Kidney (tissue), 14 donors: ENCODE results near the gene CD58. TPM values are rescaled to one million over a fixed set of nuclear protein-coding genes. Genes with fewer than 3 reads are reported as not detected.

Experiments used
- DNase-seq, 5 donors: peaks; one replicate each; pipeline ENCODE4 v3.0.0-alpha.2; 2013 to 2020
- FAIRE-seq: peaks from 2 replicates; lab custom pipeline; 2012; peaks lifted over from hg19 to GRCh38; lab: Jason Lieb, UNC
- H3K27ac ChIP-seq, 2 donors: one replicate each; pipeline ENCODE4 v1.7.0; 2013; ENCODE audit warnings: low read depth in 2 of 2, low read length in 2 of 2, inconsistent platforms in 1 of 2
- H3K27me3 ChIP-seq: one replicate; pipeline ENCODE4 v1.7.1; 2013; ENCODE audit warnings: low read length, inconsistent platforms; ENCODE audit not compliant: control insufficient read depth, insufficient read depth
- H3K36me3 ChIP-seq, 3 donors: one replicate each; pipeline versions ENCODE4 v1.7.0 to v1.7.1; 2013; ENCODE audit warnings: low read length in 3 of 3, control low read depth in 1 of 3, inconsistent platforms in 1 of 3; ENCODE audit not compliant: insufficient read depth in 3 of 3, control insufficient read depth in 2 of 3
- H3K4me1 ChIP-seq, 3 donors: one replicate each; pipeline versions ENCODE4 v1.7.0 to v1.7.1; 2013; ENCODE audit warnings: low read length in 3 of 3, inconsistent platforms in 1 of 3, low read depth in 1 of 3; ENCODE audit not compliant: control insufficient read depth in 2 of 3, insufficient read depth in 2 of 3
- H3K4me3 ChIP-seq, 3 donors: one replicate each; pipeline versions ENCODE4 v1.7.0 to v1.8.1; 2013; ENCODE audit warnings: low read length in 3 of 3, control low read depth in 1 of 3, inconsistent platforms in 1 of 3
- H3K9ac ChIP-seq, 3 donors: one replicate each; pipeline versions ENCODE4 v1.7.0 to v1.7.1; 2013; ENCODE audit warnings: low read length in 3 of 3, control low read depth in 1 of 3, inconsistent platforms in 1 of 3
- H3K9me3 ChIP-seq, 3 donors: one replicate each; pipeline versions ENCODE4 v1.7.0 to v1.7.1; 2013; ENCODE audit warnings: low read length in 3 of 3, control low read depth in 1 of 3, inconsistent platforms in 1 of 3; ENCODE audit not compliant: control insufficient read depth in 2 of 3, insufficient read depth in 1 of 3
- intact Hi-C: fragments of 100-400 bp; cut with DNase I; formaldehyde crosslinking; loops from one replicate; pipeline ENCODE4 v1.11.1; 2022
- polyA plus RNA-seq: library from polyadenylated mRNA; stranded (reverse); fragments of 350-450 nt; fragmentation: Illumina TruSeq; extraction: RNeasy Lipid Tissue Mini Kit (QIAGEN cat#74804); gene quantifications from one replicate; pipeline ENCODE4 v1.2.3, GENCODE V29; 2014; ENCODE audit warnings: low read depth, low replicate concordance; ENCODE audit not compliant: insufficient read depth
- total RNA-seq: library from RNA; stranded (reverse); fragmentation: NEBNext Ultra II Directional; extraction: Animal tissue kit (Norgen Biotek cat#: 25700); gene quantifications from one replicate; pipeline ENCODE4 v1.2.1, GENCODE V29; 2021
- TF ChIP-seq, protein P1 (sequence below): IDR thresholded peaks from 3 replicates; pipeline ENCODE4 v1.5.1; 2012; ENCODE audit warnings: mild to moderate bottlenecking, moderate library complexity, borderline replicate concordance; ENCODE audit not compliant: insufficient read depth; ENCODE audit errors: extremely low read depth
- donor health status: control.
- donor health status: control.
- donor health status: control.
- donor health status: control.
- donor health status: control.
- donor health status: DM: yes; HTN: yes; CAD: no.
- donor health status: Normal renal cell carcinoma (clear cell type).

CD58 gene
- total and polyA plus RNA-seq, 2 donors from 2014 or later, result 27.4 to 36.6 TPM

DNA sequence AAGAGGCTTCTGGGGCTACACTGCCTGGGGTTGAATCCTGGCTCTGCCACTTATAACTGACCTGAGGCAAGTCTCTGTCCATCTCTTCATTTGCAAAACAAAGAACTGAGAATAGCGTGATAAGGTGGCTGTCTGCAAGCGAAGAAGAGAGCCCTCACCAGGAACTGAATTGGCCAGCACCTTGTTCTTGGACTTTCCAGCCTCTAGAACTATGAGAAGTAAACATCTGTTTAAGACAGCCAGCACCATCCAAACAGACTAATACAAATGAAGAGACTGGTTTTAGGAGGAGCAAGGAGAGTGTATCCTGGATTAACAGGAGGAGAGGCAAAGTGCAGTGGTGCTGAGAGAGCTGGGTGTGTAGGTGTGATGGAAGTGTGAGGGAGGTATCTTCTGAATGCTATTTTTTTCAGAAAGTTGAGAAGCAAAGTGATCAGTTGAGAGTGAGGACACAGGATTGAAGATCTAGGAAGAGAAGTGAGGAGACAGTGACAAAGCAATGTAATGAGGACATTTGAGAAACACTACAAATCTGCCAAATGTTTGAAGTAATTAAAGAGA, 59.3 kb downstream of the CD58 start:
- FAIRE-seq, result no peak
- intact Hi-C loops, result no loop called here

DNA sequence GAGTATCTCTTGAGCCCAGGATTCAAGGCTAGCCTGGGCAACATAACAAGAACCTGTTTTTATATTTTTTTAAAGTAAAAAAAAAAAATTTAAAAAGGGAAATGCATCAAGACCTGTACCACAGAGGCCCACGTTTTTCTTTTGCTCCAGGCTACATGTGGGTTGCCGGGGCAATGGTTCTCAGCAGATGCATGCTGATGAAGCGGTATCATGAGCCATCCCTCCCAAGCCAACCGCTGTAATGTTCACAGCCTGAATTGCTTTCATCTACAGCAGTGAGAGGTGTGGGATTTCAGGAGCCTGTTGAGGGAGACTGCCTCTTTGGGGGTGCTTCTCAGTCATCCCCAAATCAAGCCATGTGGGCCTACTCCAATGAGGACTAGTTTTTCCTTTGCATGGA, 60.5 kb downstream of the CD58 start:
- peaks cover 0 to 3% (median 2%) of the 10 kb centered on the region in 3 donors for H3K4me1 ChIP-seq
- TF ChIP-seq, protein P1, sequence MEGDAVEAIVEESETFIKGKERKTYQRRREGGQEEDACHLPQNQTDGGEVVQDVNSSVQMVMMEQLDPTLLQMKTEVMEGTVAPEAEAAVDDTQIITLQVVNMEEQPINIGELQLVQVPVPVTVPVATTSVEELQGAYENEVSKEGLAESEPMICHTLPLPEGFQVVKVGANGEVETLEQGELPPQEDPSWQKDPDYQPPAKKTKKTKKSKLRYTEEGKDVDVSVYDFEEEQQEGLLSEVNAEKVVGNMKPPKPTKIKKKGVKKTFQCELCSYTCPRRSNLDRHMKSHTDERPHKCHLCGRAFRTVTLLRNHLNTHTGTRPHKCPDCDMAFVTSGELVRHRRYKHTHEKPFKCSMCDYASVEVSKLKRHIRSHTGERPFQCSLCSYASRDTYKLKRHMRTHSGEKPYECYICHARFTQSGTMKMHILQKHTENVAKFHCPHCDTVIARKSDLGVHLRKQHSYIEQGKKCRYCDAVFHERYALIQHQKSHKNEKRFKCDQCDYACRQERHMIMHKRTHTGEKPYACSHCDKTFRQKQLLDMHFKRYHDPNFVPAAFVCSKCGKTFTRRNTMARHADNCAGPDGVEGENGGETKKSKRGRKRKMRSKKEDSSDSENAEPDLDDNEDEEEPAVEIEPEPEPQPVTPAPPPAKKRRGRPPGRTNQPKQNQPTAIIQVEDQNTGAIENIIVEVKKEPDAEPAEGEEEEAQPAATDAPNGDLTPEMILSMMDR, result no peak
- no peak for FAIRE-seq

More for the DNA sequence above, 59.3 kb downstream of the CD58 start:
- no peak for DNase-seq
- Histone ChIP-seq H3K27me3 (no peaks in the 10 kb centered on the region), H3K27ac (no peak overlapping the region), H3K9ac (no peak overlapping the region), H3K4me3 (no peak overlapping the region), H3K4me1 (peaks cover 0 to 3% (median 2%) of the 10 kb centered on the region in 3 donors), H3K9me3 (no peaks in the 10 kb centered on the region), H3K36me3 (no peaks in the 10 kb centered on the region)
- TF ChIP-seq, protein P1, result no peak

DNA sequence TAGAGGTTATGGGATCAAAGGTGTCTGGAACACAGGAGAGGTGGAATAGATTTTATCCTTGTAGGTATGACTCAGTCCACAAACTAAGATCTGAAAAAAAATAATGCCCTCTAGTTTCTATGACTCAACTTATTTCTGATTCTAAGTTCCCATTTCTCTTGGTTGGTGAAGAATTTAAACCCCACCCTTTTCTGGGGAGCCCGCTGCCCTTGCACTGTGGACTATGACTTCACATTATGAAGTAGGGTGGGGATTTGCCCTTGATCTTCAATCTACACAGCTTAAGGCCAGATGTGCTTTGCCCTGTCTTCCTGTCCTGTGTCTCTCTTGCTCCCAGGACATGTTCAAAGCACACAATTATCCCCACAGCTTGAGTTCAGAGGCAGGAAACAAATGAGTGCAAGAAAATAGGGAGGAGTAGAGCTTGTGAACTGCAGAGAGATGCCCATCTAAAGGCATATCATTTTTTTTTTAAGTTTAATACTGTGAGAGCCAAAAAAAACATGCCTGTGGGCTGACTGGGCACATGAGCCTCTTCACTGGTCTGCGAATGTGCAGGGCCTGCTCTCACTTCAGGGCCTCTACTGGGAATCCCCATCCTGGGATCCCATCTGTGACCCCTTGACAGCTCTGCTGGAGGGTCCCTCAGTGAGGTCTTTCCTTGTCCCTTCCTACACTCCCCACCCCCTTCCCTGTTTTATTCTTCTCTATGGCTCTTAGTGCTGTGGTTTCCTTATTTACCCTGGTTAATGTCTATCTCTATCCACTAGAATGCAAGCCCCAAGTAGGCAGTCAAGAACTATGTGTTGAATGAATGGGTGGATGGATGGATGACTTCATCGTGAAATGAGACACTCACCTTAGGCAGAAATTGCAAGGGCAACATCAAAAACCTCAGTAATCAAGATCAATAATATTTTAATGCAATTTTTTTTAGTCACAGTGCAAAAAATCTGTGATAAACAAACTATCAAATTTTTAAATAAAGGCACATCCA, 61.5 kb downstream of the CD58 start:
- Histone ChIP-seq H3K9me3 (no peaks in the 10 kb centered on the region), H3K27me3 (no peaks in the 10 kb centered on the region), H3K4me1 (peaks cover 0 to 3% (median 2%) of the 10 kb centered on the region in 3 donors), H3K9ac (no peak overlapping the region), H3K36me3 (no peaks in the 10 kb centered on the region), H3K4me3 (no peak overlapping the region), H3K27ac (no peak overlapping the region)
- no peak for DNase-seq
- no peak for FAIRE-seq
- intact Hi-C loops, result no loop called here
- TF ChIP-seq, protein P1, result no peak

More for the DNA sequence above, 60.5 kb downstream of the CD58 start:
- DNase-seq, result no peak
- H3K36me3 ChIP-seq, result no peaks in the 10 kb centered on the region
- H3K27me3 ChIP-seq, result no peaks in the 10 kb centered on the region
- H3K9me3 ChIP-seq, result no peaks in the 10 kb centered on the region
- intact Hi-C loops, result no loop called here
- no peak overlapping the region for H3K27ac ChIP-seq
- no peak overlapping the region for H3K4me3 ChIP-seq
- H3K9ac ChIP-seq, result no peak overlapping the region
